Lower lobe of right lung (tissue), 2 donors: ENCODE results near the gene TTLL10. TPM values are rescaled to one million over a fixed set of nuclear protein-coding genes. Genes with fewer than 3 reads are reported as not detected.

ENCODE experiments used
- ATAC-seq, 2 donors: fragments of 200-7000 bp; cut with Tn5 transposase; one replicate each; pipeline ENCODE4 v1.9.1; 2020 to 2022; ENCODE audit warnings: mild to moderate bottlenecking in 2 of 2, moderate library complexity in 2 of 2
- DNase-seq: peaks from one replicate; pipeline ENCODE4 v3.0.0-alpha.2; 2020
- H3K27ac ChIP-seq: fragments of 200-600 bp; one replicate; pipeline ENCODE4 v1.8.0; 2022
- H3K27me3 ChIP-seq: fragments of 200-600 bp; one replicate; pipeline ENCODE4 v1.8.0; 2022; ENCODE audit warnings: low read depth
- H3K36me3 ChIP-seq: fragments of 200-600 bp; one replicate; pipeline ENCODE4 v1.8.0; 2022; ENCODE audit warnings: mild to moderate bottlenecking
- H3K4me1 ChIP-seq: fragments of 200-600 bp; one replicate; pipeline ENCODE4 v1.8.0; 2022
- H3K4me3 ChIP-seq: fragments of 200-600 bp; one replicate; pipeline ENCODE4 v1.8.0; 2022; ENCODE audit warnings: mild to moderate bottlenecking
- H3K9me3 ChIP-seq: fragments of 200-600 bp; one replicate; pipeline ENCODE4 v1.8.0; 2022
- CTCF ChIP-seq: fragments of 200-600 bp; IDR thresholded peaks from one replicate; pipeline ENCODE4 v1.8.0; 2022; ENCODE audit warnings: antibody characterized with exemption, mild to moderate bottlenecking
- intact Hi-C: fragments of 100-400 bp; cut with DNase I; formaldehyde crosslinking; loops from one replicate; pipeline ENCODE4 v1.11.0; 2022
- total RNA-seq: library from RNA; stranded (reverse); fragmentation: NEBNext Ultra II Directional; extraction: Animal tissue kit (Norgen Biotek cat#: 25700); gene quantifications from one replicate; pipeline ENCODE4 v1.2.1, GENCODE V29; 2021
- donor health status: DM: no; HTN: yes; CAD: no; lungs with severe emphysema.

TTLL10 gene
- total RNA-seq, 1 donor from 2014 or later, result 6.6 TPM

GRCh38 chr1:1233567-1233892 lies 59.9 kb downstream of the TTLL10 start:
- intact Hi-C loops, result no loop called here
- ATAC-seq (no peak), DNase-seq (no peak)
- Histone ChIP-seq H3K9me3 (no peaks in the 10 kb centered on the region), H3K27ac (no peak overlapping the region), H3K36me3 (peaks cover 7% of the 10 kb centered on the region), H3K4me1 (peaks cover 34% of the 10 kb centered on the region), H3K27me3 (peaks cover 18% of the 10 kb centered on the region), H3K4me3 (no peak overlapping the region)
- no peak for TF ChIP-seq CTCF

- peaks cover 26% of the 10 kb centered on the region for H3K27me3 ChIP-seq
- peaks cover 3% of the 10 kb centered on the region for H3K36me3 ChIP-seq
- no peak overlapping the region for H3K27ac ChIP-seq
- no peaks in the 10 kb centered on the region for H3K9me3 ChIP-seq
- peaks cover 32% of the 10 kb centered on the region for H3K4me1 ChIP-seq
- ATAC-seq (no peak), DNase-seq (no peak)
- TF ChIP-seq CTCF, result no peak
- no peak overlapping the region for H3K4me3 ChIP-seq
- intact Hi-C loops, result no loop called here
Measured at GRCh38 chr1:1234180-1234808, 60.6 kb downstream of the TTLL10 start.

- peaks cover 23% of the 10 kb centered on the region for H3K4me1 ChIP-seq
- intact Hi-C loops, result no loop called here
- H3K9me3 ChIP-seq, result no peaks in the 10 kb centered on the region
- peaks cover 30% of the 10 kb centered on the region for H3K27me3 ChIP-seq
- H3K27ac ChIP-seq, result no peak overlapping the region
- TF ChIP-seq CTCF, result no peak
- no peak overlapping the region for H3K4me3 ChIP-seq
- H3K36me3 ChIP-seq, result peaks cover 3% of the 10 kb centered on the region
- DNase-seq (no peak), ATAC-seq (no peak)
Measured at GRCh38 chr1:1235016-1235744, 61.5 kb downstream of the TTLL10 start.

- DNase-seq (no peak), ATAC-seq (no peak)
- intact Hi-C loops, result no loop called here
- H3K9me3 ChIP-seq, result no peaks in the 10 kb centered on the region
- peaks cover 13% of the 10 kb centered on the region for H3K4me1 ChIP-seq
- TF ChIP-seq CTCF, result no peak
- H3K4me3 ChIP-seq, result no peak overlapping the region
- H3K36me3 ChIP-seq, result peaks cover 3% of the 10 kb centered on the region
- H3K27ac ChIP-seq, result no peak overlapping the region
- H3K27me3 ChIP-seq, result peaks cover 30% of the 10 kb centered on the region
Measured at GRCh38 chr1:1236176-1236763, 62.6 kb downstream of the TTLL10 start.

- Histone ChIP-seq H3K4me1 (peaks cover 13% of the 10 kb centered on the region), H3K4me3 (no peak overlapping the region), H3K27ac (no peak overlapping the region), H3K9me3 (no peaks in the 10 kb centered on the region), H3K27me3 (peaks cover 39% of the 10 kb centered on the region), H3K36me3 (peaks cover 3% of the 10 kb centered on the region)
- intact Hi-C loops, result no loop called here
- ATAC-seq, result no peak
- no peak for DNase-seq
- TF ChIP-seq CTCF, result no peak
Measured at GRCh38 chr1:1236945-1237873, 63.5 kb downstream of the TTLL10 start.
